Measurements from ENCODE around the gene SLC9A8.

Gene SLC9A8

GRCh38 chr20:49892260-49892659, 79.6 kb downstream of the SLC9A8 start:
- in situ Hi-C loops (cut with HindIII; ENCODE audit: low sequenced_read_pairs), result loop anchor here (25.0 kb wide), 1 partner anchor 255 kb away; no protein-coding TSS in a partner anchor

GRCh38 chr20:49892817-49893216, 80.2 kb downstream of the SLC9A8 start:
- in situ Hi-C loops (cut with HindIII; ENCODE audit: low sequenced_read_pairs), result loop anchor here (25.0 kb wide), 1 partner anchor 256 kb away; no protein-coding TSS in a partner anchor

- in situ Hi-C loops (cut with HindIII; ENCODE audit: low sequenced_read_pairs), result loop anchor here (25.0 kb wide), 1 partner anchor 256 kb away; no protein-coding TSS in a partner anchor
Observed at GRCh38 chr20:49893242-49894072, 80.8 kb downstream of the SLC9A8 start.

- in situ Hi-C loops (cut with HindIII; ENCODE audit: low sequenced_read_pairs), result loop anchor here (25.0 kb wide), 1 partner anchor 257 kb away; no protein-coding TSS in a partner anchor
Observed at GRCh38 chr20:49894073-49894470, 81.4 kb downstream of the SLC9A8 start.

GRCh38 chr20:49895474-49896093, 83.0 kb downstream of the SLC9A8 start:
- in situ Hi-C loops (cut with HindIII; ENCODE audit: low sequenced_read_pairs), result loop anchor here (25.0 kb wide), 1 partner anchor 258 kb away; no protein-coding TSS in a partner anchor

GRCh38 chr20:49896204-49896603, 83.6 kb downstream of the SLC9A8 start:
- in situ Hi-C loops (cut with HindIII; ENCODE audit: low sequenced_read_pairs), result loop anchor here (25.0 kb wide), 1 partner anchor 259 kb away; no protein-coding TSS in a partner anchor

GRCh38 chr20:49899541-49900383, 87.1 kb downstream of the SLC9A8 start:
- in situ Hi-C loops (cut with HindIII; ENCODE audit: low sequenced_read_pairs), result loop anchor here (25.0 kb wide), 1 partner anchor 262 kb away; no protein-coding TSS in a partner anchor

GRCh38 chr20:49901588-49901987, 89.0 kb downstream of the SLC9A8 start:
- in situ Hi-C loops (cut with HindIII; ENCODE audit: low sequenced_read_pairs), result no loop called here

- in situ Hi-C loops (cut with HindIII; ENCODE audit: low sequenced_read_pairs), result no loop called here
Observed at GRCh38 chr20:49904440-49905214, 92.0 kb downstream of the SLC9A8 start.

- in situ Hi-C loops (cut with HindIII; ENCODE audit: low sequenced_read_pairs), result no loop called here
Observed at GRCh38 chr20:49905415-49906091, 92.9 kb downstream of the SLC9A8 start.

- in situ Hi-C loops (cut with HindIII; ENCODE audit: low sequenced_read_pairs), result no loop called here
Observed at GRCh38 chr20:49906101-49906604, 93.5 kb downstream of the SLC9A8 start.

GRCh38 chr20:49906615-49907154, 94.1 kb downstream of the SLC9A8 start:
- in situ Hi-C loops (cut with HindIII; ENCODE audit: low sequenced_read_pairs), result no loop called here

- in situ Hi-C loops (cut with HindIII; ENCODE audit: low sequenced_read_pairs), result no loop called here
Observed at GRCh38 chr20:49907405-49908257, 95.0 kb downstream of the SLC9A8 start.

- in situ Hi-C loops (cut with HindIII; ENCODE audit: low sequenced_read_pairs), result no loop called here
Observed at GRCh38 chr20:49908258-49908565, 95.6 kb downstream of the SLC9A8 start.

GRCh38 chr20:49909499-49910339, 97.1 kb downstream of the SLC9A8 start:
- in situ Hi-C loops (cut with HindIII; ENCODE audit: low sequenced_read_pairs), result no loop called here

GRCh38 chr20:49910340-49910706, 97.7 kb downstream of the SLC9A8 start:
- in situ Hi-C loops (cut with HindIII; ENCODE audit: low sequenced_read_pairs), result no loop called here

- in situ Hi-C loops (cut with HindIII; ENCODE audit: low sequenced_read_pairs), result no loop called here
Observed at GRCh38 chr20:49913399-49914047, 100.9 kb downstream of the SLC9A8 start.
